ENCODE results near the gene DGKB. TPM values are rescaled to one million over a fixed set of nuclear protein-coding genes. Genes with fewer than 3 reads are reported as not detected.

DGKB gene
- total and polyA plus RNA-seq, 2 of the 8 experiments (the other 6 are each of a cell fraction or from before 2014, with no cell fraction given): 1.9 to 2.6 TPM

- Histone ChIP-seq H4K20me1 (replicated peaks in 1 of 2; ENCODE audit: control insufficient read depth in 1 of 2, insufficient read depth in 2 of 2, low read length in 2 of 2) (no peaks in the 10 kb centered on the region), H3K4me2 (ENCODE audit: insufficient read depth in 1 of 2, low read depth in 2 of 2, low read length in 2 of 2) (no peak overlapping the region), H3K14ac (ENCODE audit: insufficient read length) (no peak overlapping the region), H3K23ac (ENCODE audit: insufficient read length) (no peak overlapping the region), H4K8ac (ENCODE audit: extremely low read depth, insufficient read depth, low read length) (no peak overlapping the region), H3K9me3 (ENCODE audit: insufficient read depth in 2 of 2, low read depth in 1 of 2, low read length in 1 of 2) (no peaks in the 10 kb centered on the region), H2BK20ac (ENCODE audit: low read length) (no peak overlapping the region), H3K79me1 (ENCODE audit: low read depth, low read length) (no peaks in the 10 kb centered on the region), H3K4me1 (replicated peaks in 1 of 4; ENCODE audit: control insufficient read depth in 3 of 4, insufficient read depth in 4 of 4, low read length in 3 of 4) (no peaks in the 10 kb centered on the region), H2BK120ac (replicated peaks; ENCODE audit: low read depth, low read length) (no peak overlapping the region), H2BK12ac (ENCODE audit: low read depth, low read length) (no peak overlapping the region), H3K4me3 (ENCODE audit: extremely low read depth in 1 of 4, insufficient read depth in 2 of 4, low read depth in 3 of 4, low read length in 4 of 4) (no peak overlapping the region), H3K23me2 (ENCODE audit: low read depth, low read length) (no peaks in the 10 kb centered on the region), H4K5ac (ENCODE audit: insufficient read length, low read depth, low read length) (no peak overlapping the region), H3K27ac (ENCODE audit: low read depth, low read length) (no peak overlapping the region), H3K36me3 (ENCODE audit: control insufficient read depth in 2 of 4, insufficient read depth in 4 of 4, low read length in 3 of 4) (no peaks in the 10 kb centered on the region), H3K56ac (replicated peaks; ENCODE audit: insufficient read length, low read depth, low read length) (no peak overlapping the region), H4K91ac (replicated peaks; ENCODE audit: insufficient read length, low read length) (no peak overlapping the region), H3K27me3 (replicated peaks in 1 of 4; ENCODE audit: control insufficient read depth in 3 of 4, extremely low read depth in 1 of 4, insufficient read depth in 3 of 4, low read length in 3 of 4) (no peaks in the 10 kb centered on the region), H3K79me2 (ENCODE audit: control insufficient read depth in 1 of 2, insufficient read depth in 2 of 2, low read length in 2 of 2) (no peaks in the 10 kb centered on the region), H2AK5ac (ENCODE audit: low read depth, low read length) (no peak overlapping the region), H2BK5ac (ENCODE audit: low read depth, low read length) (no peak overlapping the region), H3K9ac (replicated peaks in 1 of 4; ENCODE audit: extremely low read depth in 1 of 4, low read depth in 3 of 4, low read length in 3 of 4) (no peak overlapping the region), H2AFZ (ENCODE audit: low read length) (no peak overlapping the region), H2BK15ac (ENCODE audit: low read length) (no peak overlapping the region), H3K18ac (ENCODE audit: extremely low read depth, low read length) (no peak overlapping the region), H3K4ac (replicated peaks; ENCODE audit: insufficient read length, low read depth, low read length) (no peak overlapping the region)
- FAIRE-seq (no peak), DNase-seq (ENCODE audit: low read depth in 1 of 2, low spot score in 2 of 2) (no peak)
- TF ChIP-seq RAD21 (IDR thresholded peaks at IDR 0.05 in 1 of 2, conservative IDR thresholded peaks at IDR 0.05 in 1 of 2; ENCODE audit: low read depth in 2 of 2, low read length in 2 of 2) (no peak), POU5F1 (IDR thresholded peaks at IDR 0.05; ENCODE audit: low read depth, low read length) (no peak), E2F6 (IDR thresholded peaks at IDR 0.05) (no peak), CHD1 (IDR thresholded peaks at IDR 0.05; ENCODE audit: low read depth, low read length) (no peak), SP1 (IDR thresholded peaks at IDR 0.05; ENCODE audit: low read depth, low read length) (no peak), SIRT6 (IDR thresholded peaks at IDR 0.05; ENCODE audit: low read length) (no peak), CEBPB (IDR thresholded peaks at IDR 0.05; ENCODE audit: low read depth, low read length) (no peak), USF2 (IDR thresholded peaks at IDR 0.05; ENCODE audit: low read length) (no peak), MAFK (IDR thresholded peaks at IDR 0.05; ENCODE audit: low read depth, low read length) (no peak)
- POLR2A ChIA-PET (ENCODE audit: partially characterized antibody): no interaction called here
- CTCF ChIA-PET (ENCODE audit: partially characterized antibody): no interaction called here
- 75% methylated on average over 1 of the region's 1 CpG; no CpG with 5 or more reads in 1 of the 2 experiments for WGBS, 2 experiments (ENCODE audit: extremely low coverage in 1 of 2, insufficient coverage in 1 of 2, insufficient read length in 1 of 2, insufficient replicate concordance in 2 of 2, low coverage in 1 of 2, low lambda C conversion rate in 2 of 2, missing lambda C conversion rate in 1 of 2)
Measured at GRCh38 chr7:14096159-14096558, 806.4 kb downstream of the DGKB start.

All from H1 (cell line).